ENCODE measurements around the gene UQCRC1. TPM values are rescaled to one million over a fixed set of nuclear protein-coding genes. Genes with fewer than 3 reads are reported as not detected.
"Not testable (repeated sequence)": the region's sequence is repeated elsewhere in the genome, so short reads cannot be mapped to it uniquely, and the experiment has no call there.

UQCRC1 gene
- total RNA-seq, 1 donor: 299 TPM

DNA sequence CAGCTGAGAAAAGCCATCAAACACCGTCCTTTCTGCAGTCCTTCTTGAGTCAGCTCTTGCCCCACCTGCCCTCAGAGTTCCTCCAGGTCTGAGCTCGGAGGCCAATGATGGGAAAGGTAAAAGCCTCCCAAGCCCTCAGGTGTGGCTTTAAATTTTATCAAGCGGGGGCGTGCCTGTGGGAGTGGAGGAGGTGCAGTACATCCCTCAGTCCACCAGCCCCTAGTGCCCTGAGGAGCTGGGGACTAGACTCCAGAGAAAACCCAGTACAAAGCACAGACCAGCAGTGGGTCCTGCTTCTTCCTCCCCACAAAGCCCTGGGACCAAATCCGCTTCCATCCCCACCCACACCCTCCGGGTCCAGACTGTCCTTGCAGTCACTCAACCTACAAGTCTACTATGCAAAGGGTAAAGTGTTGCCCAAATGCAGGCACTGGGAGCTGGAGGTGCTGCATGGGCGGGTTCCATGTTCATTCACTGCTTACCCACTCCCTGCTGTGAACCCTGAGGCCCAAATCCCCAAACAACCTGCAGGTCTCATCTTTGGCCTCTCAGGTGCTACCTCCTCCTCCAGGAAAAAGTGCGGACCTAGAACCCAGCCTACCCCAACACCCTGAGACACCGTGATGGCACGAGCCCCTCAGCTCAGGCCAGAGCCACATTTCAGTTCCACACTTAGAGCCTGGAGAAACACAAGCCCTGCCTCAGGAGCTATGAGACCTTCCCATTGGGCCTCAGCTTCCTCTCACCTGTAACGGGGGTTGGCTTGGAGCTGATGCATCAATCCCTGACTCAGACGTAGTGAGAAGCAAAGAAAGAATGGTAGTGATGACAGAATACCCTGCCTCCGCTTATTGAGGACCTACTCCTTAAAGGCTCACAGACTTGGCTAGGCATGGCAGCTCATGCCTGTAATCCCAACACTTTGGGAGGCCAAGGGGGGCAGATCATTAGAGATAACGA, 55.3 kb downstream of the UQCRC1 start:
- Histone ChIP-seq H3K4me1 (ENCODE audit: insufficient read depth, low read length) (peaks cover 22% of the 10 kb centered on the region), H3K9me3 (ENCODE audit: low read depth, low read length) (no peaks in the 10 kb centered on the region), H3K27me3 (ENCODE audit: insufficient read depth, low read length) (no peaks in the 10 kb centered on the region), H3K4me3 (ENCODE audit: insufficient read depth, low read length) (no peak overlapping the region), H3K4me2 (ENCODE audit: insufficient read depth, low read length) (no peak overlapping the region), H4K20me1 (ENCODE audit: insufficient read depth, low read length) (peaks cover 4% of the 10 kb centered on the region), H3K36me3 (ENCODE audit: insufficient read depth, low read length) (no peaks in the 10 kb centered on the region), H3K27ac (ENCODE audit: low read depth, low read length) (no peak overlapping the region), H3K79me2 (ENCODE audit: insufficient read depth, low read length) (peaks cover 14% of the 10 kb centered on the region), H2AFZ (ENCODE audit: low read length) (no peak overlapping the region)
- TF ChIP-seq, protein P1, sequence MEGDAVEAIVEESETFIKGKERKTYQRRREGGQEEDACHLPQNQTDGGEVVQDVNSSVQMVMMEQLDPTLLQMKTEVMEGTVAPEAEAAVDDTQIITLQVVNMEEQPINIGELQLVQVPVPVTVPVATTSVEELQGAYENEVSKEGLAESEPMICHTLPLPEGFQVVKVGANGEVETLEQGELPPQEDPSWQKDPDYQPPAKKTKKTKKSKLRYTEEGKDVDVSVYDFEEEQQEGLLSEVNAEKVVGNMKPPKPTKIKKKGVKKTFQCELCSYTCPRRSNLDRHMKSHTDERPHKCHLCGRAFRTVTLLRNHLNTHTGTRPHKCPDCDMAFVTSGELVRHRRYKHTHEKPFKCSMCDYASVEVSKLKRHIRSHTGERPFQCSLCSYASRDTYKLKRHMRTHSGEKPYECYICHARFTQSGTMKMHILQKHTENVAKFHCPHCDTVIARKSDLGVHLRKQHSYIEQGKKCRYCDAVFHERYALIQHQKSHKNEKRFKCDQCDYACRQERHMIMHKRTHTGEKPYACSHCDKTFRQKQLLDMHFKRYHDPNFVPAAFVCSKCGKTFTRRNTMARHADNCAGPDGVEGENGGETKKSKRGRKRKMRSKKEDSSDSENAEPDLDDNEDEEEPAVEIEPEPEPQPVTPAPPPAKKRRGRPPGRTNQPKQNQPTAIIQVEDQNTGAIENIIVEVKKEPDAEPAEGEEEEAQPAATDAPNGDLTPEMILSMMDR (IDR thresholded peaks at IDR 0.05; ENCODE audit: extremely low read depth, low read depth, low read length): no peak
- DNase-seq (ENCODE audit: insufficient read length, low spot score, missing footprints): no peak

DNA sequence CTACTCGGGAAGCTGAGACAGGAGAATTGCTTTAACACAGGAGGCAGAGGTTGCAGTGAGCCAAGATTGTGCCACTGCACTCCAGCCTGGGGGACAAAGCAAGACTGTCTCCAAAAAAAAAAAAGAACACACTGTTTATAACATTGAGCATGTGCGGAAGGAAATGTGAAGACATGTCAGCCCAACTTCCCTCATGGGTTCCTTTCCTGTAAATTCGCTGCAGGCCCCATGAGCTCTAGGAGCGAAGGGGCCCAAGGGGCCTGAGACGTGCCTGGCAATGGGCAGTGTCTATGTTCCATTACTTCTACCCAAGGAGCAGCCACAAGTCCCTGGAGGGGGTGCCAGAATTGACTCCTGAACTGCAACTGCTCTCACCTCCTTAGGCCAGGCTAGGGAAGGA, 56.1 kb downstream of the UQCRC1 start:
- H3K4me2 ChIP-seq (ENCODE audit: insufficient read depth, low read length): no peak overlapping the region
- H3K9me3 ChIP-seq (ENCODE audit: low read depth, low read length): no peaks in the 10 kb centered on the region
- H3K27ac ChIP-seq (ENCODE audit: low read depth, low read length): no peak overlapping the region
- peaks cover 16% of the 10 kb centered on the region for H3K4me1 ChIP-seq (ENCODE audit: insufficient read depth, low read length)
- no peaks in the 10 kb centered on the region for H3K36me3 ChIP-seq (ENCODE audit: insufficient read depth, low read length)
- DNase-seq (ENCODE audit: insufficient read length, low spot score, missing footprints): no peak
- TF ChIP-seq, protein P1 (IDR thresholded peaks at IDR 0.05; ENCODE audit: extremely low read depth, low read depth, low read length): no peak
- H2AFZ ChIP-seq (ENCODE audit: low read length): no peak overlapping the region
- H3K4me3 ChIP-seq (ENCODE audit: insufficient read depth, low read length): no peak overlapping the region
- H4K20me1 ChIP-seq (ENCODE audit: insufficient read depth, low read length): peaks cover under 1% of the 10 kb centered on the region
- peaks cover 6% of the 10 kb centered on the region for H3K79me2 ChIP-seq (ENCODE audit: insufficient read depth, low read length)
- H3K27me3 ChIP-seq (ENCODE audit: insufficient read depth, low read length): no peaks in the 10 kb centered on the region

DNA sequence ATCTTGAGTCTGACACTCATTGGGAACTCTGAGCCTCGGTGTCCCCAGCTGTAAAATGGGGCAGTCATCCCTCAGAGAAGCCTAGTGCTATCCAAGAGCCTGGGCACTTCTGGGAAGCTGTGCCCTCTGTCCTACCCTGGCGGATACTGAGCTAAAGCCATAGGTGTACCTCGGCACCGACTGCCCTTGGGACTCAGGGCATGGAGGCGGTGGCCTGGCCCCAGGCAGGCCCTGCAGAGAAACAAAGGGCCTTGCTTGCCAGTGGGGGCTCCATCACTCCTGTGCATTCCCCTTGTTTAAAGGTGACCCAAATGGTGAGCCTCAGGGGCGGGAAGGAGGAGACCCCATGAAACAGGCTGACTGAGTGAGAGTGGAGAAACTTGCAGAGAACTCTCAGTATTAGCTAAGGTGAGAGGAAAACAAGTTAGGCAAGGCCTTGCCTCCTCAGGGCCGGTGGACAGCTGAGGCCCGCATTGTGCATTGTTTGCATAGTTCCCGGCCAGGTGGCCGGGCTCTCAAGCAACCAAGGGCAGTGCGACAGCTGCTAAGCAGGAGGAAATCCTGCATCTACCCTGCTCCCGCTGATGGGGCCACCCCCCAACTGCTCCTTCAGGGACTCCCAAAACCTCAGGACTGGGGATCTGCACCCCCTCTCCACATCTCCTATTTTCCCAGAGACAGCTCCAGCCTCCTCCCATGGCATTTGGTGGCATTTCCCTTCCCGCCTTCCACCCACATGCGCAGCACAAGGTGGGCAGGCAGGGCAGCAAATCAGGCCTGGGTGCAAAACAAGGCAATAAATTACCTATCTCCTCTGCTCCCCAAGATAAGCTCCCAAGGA, 57.1 kb downstream of the UQCRC1 start:
- peaks cover 3% of the 10 kb centered on the region for H3K79me2 ChIP-seq (ENCODE audit: insufficient read depth, low read length)
- H3K4me2 ChIP-seq (ENCODE audit: insufficient read depth, low read length): no peak overlapping the region
- no peaks in the 10 kb centered on the region for H4K20me1 ChIP-seq (ENCODE audit: insufficient read depth, low read length)
- peaks cover 8% of the 10 kb centered on the region for H3K4me1 ChIP-seq (ENCODE audit: insufficient read depth, low read length)
- H3K27ac ChIP-seq (ENCODE audit: low read depth, low read length): no peak overlapping the region
- H3K4me3 ChIP-seq (ENCODE audit: insufficient read depth, low read length): no peak overlapping the region
- peaks cover under 1% of the 10 kb centered on the region for H3K36me3 ChIP-seq (ENCODE audit: insufficient read depth, low read length)
- no peak overlapping the region for H2AFZ ChIP-seq (ENCODE audit: low read length)
- H3K9me3 ChIP-seq (ENCODE audit: low read depth, low read length): no peaks in the 10 kb centered on the region
- TF ChIP-seq, protein P1 (IDR thresholded peaks at IDR 0.05; ENCODE audit: extremely low read depth, low read depth, low read length): no peak
- no peak for DNase-seq (ENCODE audit: insufficient read length, low spot score, missing footprints)
- no peaks in the 10 kb centered on the region for H3K27me3 ChIP-seq (ENCODE audit: insufficient read depth, low read length)

DNA sequence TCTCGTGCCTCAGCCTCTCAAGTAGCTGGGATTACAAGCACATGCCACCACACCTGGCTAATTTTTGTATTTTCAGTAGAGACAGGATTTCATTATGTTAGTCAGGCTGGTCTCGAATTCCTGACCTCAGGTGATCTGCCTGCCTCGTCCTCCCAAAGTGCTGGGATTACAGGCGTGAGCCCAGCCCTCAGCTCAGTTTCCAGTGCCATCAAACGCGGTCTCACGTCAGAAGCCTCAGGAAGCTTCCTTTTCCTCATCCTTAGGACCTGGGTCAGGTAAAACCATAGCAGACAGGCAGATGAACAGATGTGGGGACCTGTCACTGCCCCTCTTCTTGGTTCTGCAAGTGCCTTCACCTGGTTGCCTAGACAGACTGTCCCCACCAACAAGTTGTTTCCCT, 57.8 kb downstream of the UQCRC1 start:
- H3K4me2 ChIP-seq (ENCODE audit: insufficient read depth, low read length); H3K79me2 ChIP-seq (ENCODE audit: insufficient read depth, low read length); H3K4me1 ChIP-seq (ENCODE audit: insufficient read depth, low read length); H3K36me3 ChIP-seq (ENCODE audit: insufficient read depth, low read length); H3K4me3 ChIP-seq (ENCODE audit: insufficient read depth, low read length); DNase-seq (ENCODE audit: insufficient read length, low spot score, missing footprints); H4K20me1 ChIP-seq (ENCODE audit: insufficient read depth, low read length); H3K9me3 ChIP-seq (ENCODE audit: low read depth, low read length); H3K27ac ChIP-seq (ENCODE audit: low read depth, low read length); H2AFZ ChIP-seq (ENCODE audit: low read length); H3K27me3 ChIP-seq (ENCODE audit: insufficient read depth, low read length): not testable (repeated sequence)

Small RNAs within 50 kb of the gene (small RNA-seq; reads per million reads assigned to genes)
- not detected for gene MIR6823

Other genes with a start within 250 kb of the UQCRC1 start
- not detected in 2 replicates for gene FBXW12, start 237.4 kb downstream of the UQCRC1 start, total RNA-seq
- 23.3 and 33.7 TPM in 2 replicates for gene PLXNB1, start 179.6 kb downstream of the UQCRC1 start, total RNA-seq
- gene CCDC51, start 169.5 kb downstream of the UQCRC1 start, total RNA-seq: 13.3 and 17.4 TPM in 2 replicates
- 128 and 135 TPM in 2 replicates for gene TMA7, start 169.4 kb downstream of the UQCRC1 start, total RNA-seq
- gene ATRIP, start 162.9 kb downstream of the UQCRC1 start, total RNA-seq: 5.0 and 5.1 TPM in 2 replicates
- 99.3 and 105 TPM in 2 replicates for gene SHISA5, start 105.5 kb downstream of the UQCRC1 start, total RNA-seq
- gene PFKFB4, start 52.8 kb downstream of the UQCRC1 start, total RNA-seq: 12.3 and 12.4 TPM in 2 replicates
- gene UCN2, start 45.9 kb downstream of the UQCRC1 start, total RNA-seq: 0.29 and 0.72 TPM in 2 replicates
- gene COL7A1, start 14.3 kb downstream of the UQCRC1 start, total RNA-seq: 12.7 and 21.4 TPM in 2 replicates
- 0.59 TPM in 1 of 2 replicates, not detected in the other for gene TMEM89, start 12.1 kb upstream of the UQCRC1 start, total RNA-seq
- gene SLC26A6, start 25.8 kb upstream of the UQCRC1 start, total RNA-seq: 26.2 and 30.8 TPM in 2 replicates
- 1.2 and 1.4 TPM in 2 replicates for gene CELSR3, start 53.2 kb upstream of the UQCRC1 start, total RNA-seq
- gene NCKIPSD, start 76.3 kb upstream of the UQCRC1 start, total RNA-seq: 17.1 and 17.7 TPM in 2 replicates
- gene IP6K2, start 107.6 kb upstream of the UQCRC1 start, total RNA-seq: 38.0 and 44.9 TPM in 2 replicates
- gene PRKAR2A, start 238.2 kb upstream of the UQCRC1 start, total RNA-seq: 43.6 and 47.4 TPM in 2 replicates

Measured in osteoblast (primary cell).